HepG2 (cell line): Measurements from ENCODE around the gene MRPL14. TPM values are rescaled to one million over a fixed set of nuclear protein-coding genes. Genes with fewer than 3 reads are reported as not detected.

Experiments used
- ARHGAP35 ChIP-seq: sonication (generic); formaldehyde crosslinking; IDR thresholded peaks from 2 replicates; pipeline ENCODE4 v1.9.0; 2022; ENCODE audit warnings: mild to moderate bottlenecking, inconsistent platforms, moderate library complexity, missing genetic modification reagents, borderline replicate concordance
- ARNTL ChIP-seq: sonication (generic); formaldehyde crosslinking; IDR thresholded peaks from 2 replicates; pipeline ENCODE4 v1.4.0; 2020; ENCODE audit warnings: mild to moderate bottlenecking, missing genetic modification reagents
- ASH2L ChIP-seq: fragments of 300-600, 200-600 bp; sonication (generic); IDR thresholded peaks from 2 replicates; pipeline ENCODE4 v1.7.0; 2017; ENCODE audit warnings: low read depth, mild to moderate bottlenecking, moderate library complexity, mixed read lengths, low read length; ENCODE audit not compliant: insufficient read length
- DPF2 ChIP-seq: sonication (generic); formaldehyde crosslinking; IDR thresholded peaks from 2 replicates; pipeline ENCODE4 v1.4.0; 2020; ENCODE audit warnings: mild to moderate bottlenecking, low read depth, missing genetic modification reagents, borderline replicate concordance
- ELF1 ChIP-seq: sonication (generic); formaldehyde crosslinking; IDR thresholded peaks from 2 replicates; pipeline ENCODE4 v1.4.0; 2020; ENCODE audit warnings: missing genetic modification reagents
- FOXC1 ChIP-seq: sonication (generic); formaldehyde crosslinking; IDR thresholded peaks from 2 replicates; pipeline ENCODE4 v1.8.0; 2022; ENCODE audit warnings: mild to moderate bottlenecking, missing genetic modification reagents, borderline replicate concordance
- GATA4 ChIP-seq: sonication (generic); IDR thresholded peaks from 2 replicates; pipeline ENCODE4 v1.6.1; 2016; ENCODE audit warnings: antibody characterized with exemption, low read depth, borderline replicate concordance
- HDAC1 ChIP-seq: sonication (generic); formaldehyde crosslinking; IDR thresholded peaks from 2 replicates; pipeline ENCODE4 v1.5.1; 2020; ENCODE audit warnings: mild to moderate bottlenecking, missing genetic modification reagents
- HDAC2 ChIP-seq: sonication (generic); formaldehyde crosslinking; IDR thresholded peaks from 2 replicates; pipeline ENCODE4 v1.4.0; 2020; ENCODE audit warnings: missing genetic modification reagents
- HNF4A ChIP-seq: sonication (generic); formaldehyde crosslinking; IDR thresholded peaks from 2 replicates; pipeline ENCODE4 v1.4.0; 2020; ENCODE audit warnings: missing genetic modification reagents
- KDM3A ChIP-seq: IDR thresholded peaks from 2 replicates; pipeline ENCODE4 v1.6.1; 2018; ENCODE audit warnings: low read depth, missing compliant biosample characterization
- MATR3 ChIP-seq: sonication (generic); formaldehyde crosslinking; IDR thresholded peaks from 2 replicates; pipeline ENCODE4 v1.4.0; 2020; ENCODE audit warnings: missing genetic modification reagents
- MIER3 ChIP-seq: IDR thresholded peaks from 2 replicates; pipeline ENCODE4 v1.6.1; 2016; ENCODE audit warnings: missing compliant biosample characterization, borderline replicate concordance
- RFX3 ChIP-seq: IDR thresholded peaks from 2 replicates; pipeline ENCODE4 v1.6.1; 2016; ENCODE audit warnings: missing biosample characterization, missing genetic modification reagents
- RXRB ChIP-seq: IDR thresholded peaks from 2 replicates; pipeline ENCODE4 v1.6.1; 2016; ENCODE audit warnings: borderline replicate concordance, missing genetic modification reagents, missing compliant biosample characterization
- TBX2 ChIP-seq: sonication (generic); formaldehyde crosslinking; IDR thresholded peaks from 2 replicates; pipeline ENCODE4 v1.5.0; 2020; ENCODE audit warnings: missing genetic modification reagents, mild to moderate bottlenecking, borderline replicate concordance
- TGIF2 ChIP-seq: IDR thresholded peaks from 2 replicates; pipeline ENCODE4 v1.6.1; 2016; ENCODE audit warnings: control low read depth, missing compliant biosample characterization
- ZMAT3 ChIP-seq: sonication (generic); formaldehyde crosslinking; conservative IDR thresholded peaks from 2 replicates; pipeline ENCODE4 v1.7.0; 2021; ENCODE audit warnings: missing genetic modification reagents
- ZNF788 ChIP-seq: sonication (generic); formaldehyde crosslinking; IDR thresholded peaks from 2 replicates; pipeline ENCODE4 v1.5.0; 2020; ENCODE audit warnings: mild to moderate bottlenecking, missing genetic modification reagents, borderline replicate concordance
- ZSCAN20 ChIP-seq: sonication (generic); formaldehyde crosslinking; IDR thresholded peaks from 2 replicates; pipeline ENCODE4 v1.4.0; 2020; ENCODE audit warnings: missing genetic modification reagents, mild to moderate bottlenecking, borderline replicate concordance
- polyA plus RNA-seq, 8 experiments: library from polyadenylated mRNA; depleted of rRNA in 3 of 8; stranded (reverse) in 7 of 8; unstranded in 1 of 8; fragments of >200 nt; fragmentation: Illumina TruSeq in 4 of 8; extraction: Trizol in 4 of 8; gene quantifications; 2 replicates each; pipeline versions ENCODE4 v1.2.1 to v1.2.3, GENCODE V29; 2011 to 2016; ENCODE audit warnings: low read depth in 4 of 8, missing spikeins in 1 of 8, mixed read lengths in 1 of 8; ENCODE audit not compliant: insufficient read depth in 1 of 8
- total RNA-seq, 5 experiments: library from RNA; depleted of rRNA; stranded (reverse); fragments of >200 nt; fragmentation: Illumina TruSeq; extraction: Trizol; gene quantifications; 2 replicates each; pipeline ENCODE4 v1.2.3, GENCODE V29; 2016; ENCODE audit warnings: low read depth in 1 of 5
- TF ChIP-seq, protein P1 (sequence below): sonication (generic); formaldehyde crosslinking; IDR thresholded peaks from 2 replicates; pipeline ENCODE4 v1.4.0; 2020; ENCODE audit warnings: missing genetic modification reagents
- TF ChIP-seq, protein P2 (sequence below): sonication (generic); formaldehyde crosslinking; conservative IDR thresholded peaks from 2 replicates; pipeline ENCODE4 v1.4.0; 2020; ENCODE audit warnings: missing genetic modification reagents
- TF ChIP-seq, protein P3 (sequence below): sonication (generic); formaldehyde crosslinking; conservative IDR thresholded peaks from 2 replicates; pipeline ENCODE4 v1.4.0; 2020; ENCODE audit warnings: missing genetic modification reagents

MRPL14 gene
- total and polyA plus RNA-seq, 2 of the 13 experiments (the other 11 are each of a cell fraction or from before 2014, with no cell fraction given), result 157 to 178 TPM

DNA sequence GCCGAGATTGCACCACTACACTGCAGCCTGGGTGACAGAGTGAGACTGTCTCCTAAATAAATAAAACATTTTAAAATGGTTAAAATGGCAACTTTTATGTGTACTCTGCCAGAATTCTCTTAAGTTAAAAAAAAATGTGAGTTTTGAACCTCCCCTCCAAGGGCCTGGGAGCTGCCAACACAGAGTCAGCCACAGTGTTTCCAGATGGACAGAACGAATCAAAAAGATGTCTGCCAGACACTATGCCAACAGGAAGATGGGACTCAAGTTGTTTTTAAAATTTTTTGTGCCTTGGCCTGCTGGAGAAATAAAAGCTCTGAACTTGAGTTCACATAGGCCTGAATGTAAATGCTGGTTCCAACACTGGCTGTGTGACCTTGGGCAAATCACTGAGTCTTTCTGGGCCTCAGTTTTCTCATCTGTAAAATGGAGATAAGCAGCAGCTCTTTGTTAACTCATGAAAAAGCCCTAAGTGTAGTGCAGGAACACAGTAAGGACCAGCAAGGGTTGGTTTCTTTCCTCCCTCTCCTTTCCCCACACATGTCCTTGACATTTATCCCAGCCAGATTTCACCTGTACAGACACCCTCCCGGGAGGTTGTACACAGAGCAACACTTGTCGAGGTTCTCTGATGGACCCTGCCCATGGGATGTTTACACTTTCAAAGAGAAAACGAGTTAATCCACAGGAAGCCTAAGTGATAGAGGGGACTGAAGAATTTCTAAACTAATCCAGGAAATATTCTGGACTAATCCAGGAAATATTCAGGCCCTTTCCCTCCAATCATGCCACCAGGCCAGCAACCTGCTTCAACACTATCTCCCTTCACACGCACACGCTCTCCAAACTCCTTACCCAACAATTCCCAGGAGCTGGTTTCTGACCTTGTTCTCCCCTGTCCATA lies 35.0 kb downstream of the MRPL14 start (continued):
- TF ChIP-seq, protein P1, sequence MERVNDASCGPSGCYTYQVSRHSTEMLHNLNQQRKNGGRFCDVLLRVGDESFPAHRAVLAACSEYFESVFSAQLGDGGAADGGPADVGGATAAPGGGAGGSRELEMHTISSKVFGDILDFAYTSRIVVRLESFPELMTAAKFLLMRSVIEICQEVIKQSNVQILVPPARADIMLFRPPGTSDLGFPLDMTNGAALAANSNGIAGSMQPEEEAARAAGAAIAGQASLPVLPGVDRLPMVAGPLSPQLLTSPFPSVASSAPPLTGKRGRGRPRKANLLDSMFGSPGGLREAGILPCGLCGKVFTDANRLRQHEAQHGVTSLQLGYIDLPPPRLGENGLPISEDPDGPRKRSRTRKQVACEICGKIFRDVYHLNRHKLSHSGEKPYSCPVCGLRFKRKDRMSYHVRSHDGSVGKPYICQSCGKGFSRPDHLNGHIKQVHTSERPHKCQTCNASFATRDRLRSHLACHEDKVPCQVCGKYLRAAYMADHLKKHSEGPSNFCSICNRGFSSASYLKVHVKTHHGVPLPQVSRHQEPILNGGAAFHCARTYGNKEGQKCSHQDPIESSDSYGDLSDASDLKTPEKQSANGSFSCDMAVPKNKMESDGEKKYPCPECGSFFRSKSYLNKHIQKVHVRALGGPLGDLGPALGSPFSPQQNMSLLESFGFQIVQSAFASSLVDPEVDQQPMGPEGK (CRISPR knock-in tag), result peak; percentile 68
- peak; percentile 90 for TF ChIP-seq DPF2 (CRISPR knock-in tag)
- TF ChIP-seq HDAC1 (CRISPR knock-in tag), result peak; percentile 95
- peak; percentile 61; the same call in 1 of the 2 replicates for TF ChIP-seq MIER3
- peak; percentile 97 for TF ChIP-seq HDAC2
- TF ChIP-seq ASH2L, result peak; percentile 69
- peak; percentile 74; the same call in 1 of the 2 replicates for TF ChIP-seq ZMAT3 (CRISPR knock-in tag)
- TF ChIP-seq, protein P2, sequence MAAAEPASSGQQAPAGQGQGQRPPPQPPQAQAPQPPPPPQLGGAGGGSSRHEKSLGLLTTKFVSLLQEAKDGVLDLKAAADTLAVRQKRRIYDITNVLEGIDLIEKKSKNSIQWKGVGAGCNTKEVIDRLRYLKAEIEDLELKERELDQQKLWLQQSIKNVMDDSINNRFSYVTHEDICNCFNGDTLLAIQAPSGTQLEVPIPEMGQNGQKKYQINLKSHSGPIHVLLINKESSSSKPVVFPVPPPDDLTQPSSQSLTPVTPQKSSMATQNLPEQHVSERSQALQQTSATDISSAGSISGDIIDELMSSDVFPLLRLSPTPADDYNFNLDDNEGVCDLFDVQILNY (CRISPR knock-in tag), result no peak
- peak; percentile 36; the same call in 1 of the 2 replicates for TF ChIP-seq KDM3A (CRISPR knock-in tag)
- TF ChIP-seq RXRB (CRISPR knock-in tag), result peak; percentile 97
- TF ChIP-seq ZSCAN20 (CRISPR knock-in tag), result peak; percentile 84; the same call in 1 of the 2 replicates
- TF ChIP-seq FOXC1 (CRISPR knock-in tag), result no peak; the same call in 1 of the 2 replicates
- TF ChIP-seq TBX2, result peak; percentile 95
- TF ChIP-seq GATA4, result peak; percentile 89; the same call in 1 of the 2 replicates
- no peak for TF ChIP-seq RFX3 (CRISPR knock-in tag)
- TF ChIP-seq ELF1 (CRISPR knock-in tag), result peak; percentile 28; the same call in 1 of the 2 replicates
- TF ChIP-seq HNF4A, result peak; percentile 89
- TF ChIP-seq TGIF2 (CRISPR knock-in tag), result peak; percentile 45; the same call in 1 of the 2 replicates
- TF ChIP-seq, protein P3, sequence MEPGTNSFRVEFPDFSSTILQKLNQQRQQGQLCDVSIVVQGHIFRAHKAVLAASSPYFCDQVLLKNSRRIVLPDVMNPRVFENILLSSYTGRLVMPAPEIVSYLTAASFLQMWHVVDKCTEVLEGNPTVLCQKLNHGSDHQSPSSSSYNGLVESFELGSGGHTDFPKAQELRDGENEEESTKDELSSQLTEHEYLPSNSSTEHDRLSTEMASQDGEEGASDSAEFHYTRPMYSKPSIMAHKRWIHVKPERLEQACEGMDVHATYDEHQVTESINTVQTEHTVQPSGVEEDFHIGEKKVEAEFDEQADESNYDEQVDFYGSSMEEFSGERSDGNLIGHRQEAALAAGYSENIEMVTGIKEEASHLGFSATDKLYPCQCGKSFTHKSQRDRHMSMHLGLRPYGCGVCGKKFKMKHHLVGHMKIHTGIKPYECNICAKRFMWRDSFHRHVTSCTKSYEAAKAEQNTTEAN (CRISPR knock-in tag), result peak; percentile 81
- peak; percentile 70; the same call in 1 of the 2 replicates for TF ChIP-seq ARNTL
- no peak for TF ChIP-seq MATR3
- TF ChIP-seq ZNF788, result peak; percentile 74; the same call in 1 of the 2 replicates
- TF ChIP-seq ARHGAP35 (CRISPR knock-in tag), result no peak
